NCI-H2227 (cell line): ENCODE data around the gene DLK1.

ENCODE experiments used
- DNase-seq: peaks from one replicate; lab custom pipeline; 2025; ENCODE audit not compliant: unreplicated experiment; lab: John Stamatoyannopoulos, UW

DLK1 gene

GRCh38 chr14:100775831-100776591 lies 49.3 kb downstream of the DLK1 start:
- no peak for DNase-seq

- DNase-seq, result no peak
Observed at GRCh38 chr14:100776681-100777365, 50.1 kb downstream of the DLK1 start.

GRCh38 chr14:100777366-100777817 lies 50.7 kb downstream of the DLK1 start:
- no peak for DNase-seq

- DNase-seq, result peak; percentile 63
Observed at GRCh38 chr14:100777818-100778525, 51.3 kb downstream of the DLK1 start.

- DNase-seq, result no peak
Observed at GRCh38 chr14:100778526-100778882, 51.8 kb downstream of the DLK1 start.

- DNase-seq, result no peak
Observed at GRCh38 chr14:100778951-100779690, 52.4 kb downstream of the DLK1 start.

GRCh38 chr14:100779691-100780080 lies 53.0 kb downstream of the DLK1 start:
- DNase-seq, result no peak

- DNase-seq, result no peak
Observed at GRCh38 chr14:100780246-100780645, 53.6 kb downstream of the DLK1 start.

- DNase-seq, result no peak
Observed at GRCh38 chr14:100780646-100781355, 54.1 kb downstream of the DLK1 start.

- no peak for DNase-seq
Observed at GRCh38 chr14:100781952-100782351, 55.3 kb downstream of the DLK1 start.

GRCh38 chr14:100782516-100783320 lies 56.0 kb downstream of the DLK1 start:
- peak; percentile 28 for DNase-seq

- DNase-seq, result no peak
Observed at GRCh38 chr14:100783630-100784370, 57.1 kb downstream of the DLK1 start.

GRCh38 chr14:100784523-100785337 lies 58.0 kb downstream of the DLK1 start:
- no peak for DNase-seq

GRCh38 chr14:100785338-100785615 lies 58.6 kb downstream of the DLK1 start:
- DNase-seq, result no peak

- no peak for DNase-seq
Observed at GRCh38 chr14:100785626-100786025, 58.9 kb downstream of the DLK1 start.

GRCh38 chr14:100786131-100786530 lies 59.4 kb downstream of the DLK1 start:
- peak; percentile 42 for DNase-seq

- peak; percentile 66 for DNase-seq
Observed at GRCh38 chr14:100786576-100787219, 60.0 kb downstream of the DLK1 start.

- DNase-seq, result no peak
Observed at GRCh38 chr14:100787659-100788058, 61.0 kb downstream of the DLK1 start.
